GM18511 (cell line): Measurements from ENCODE around the gene LSG1.

ENCODE experiments used
- ATAC-seq: cut with Tn5 transposase; IDR thresholded peaks from one replicate; pipeline ENCODE4 v1.9.1; 2021; ENCODE audit warnings: mild to moderate bottlenecking, moderate library complexity; ENCODE audit not compliant: unreplicated experiment

LSG1 gene

DNA sequence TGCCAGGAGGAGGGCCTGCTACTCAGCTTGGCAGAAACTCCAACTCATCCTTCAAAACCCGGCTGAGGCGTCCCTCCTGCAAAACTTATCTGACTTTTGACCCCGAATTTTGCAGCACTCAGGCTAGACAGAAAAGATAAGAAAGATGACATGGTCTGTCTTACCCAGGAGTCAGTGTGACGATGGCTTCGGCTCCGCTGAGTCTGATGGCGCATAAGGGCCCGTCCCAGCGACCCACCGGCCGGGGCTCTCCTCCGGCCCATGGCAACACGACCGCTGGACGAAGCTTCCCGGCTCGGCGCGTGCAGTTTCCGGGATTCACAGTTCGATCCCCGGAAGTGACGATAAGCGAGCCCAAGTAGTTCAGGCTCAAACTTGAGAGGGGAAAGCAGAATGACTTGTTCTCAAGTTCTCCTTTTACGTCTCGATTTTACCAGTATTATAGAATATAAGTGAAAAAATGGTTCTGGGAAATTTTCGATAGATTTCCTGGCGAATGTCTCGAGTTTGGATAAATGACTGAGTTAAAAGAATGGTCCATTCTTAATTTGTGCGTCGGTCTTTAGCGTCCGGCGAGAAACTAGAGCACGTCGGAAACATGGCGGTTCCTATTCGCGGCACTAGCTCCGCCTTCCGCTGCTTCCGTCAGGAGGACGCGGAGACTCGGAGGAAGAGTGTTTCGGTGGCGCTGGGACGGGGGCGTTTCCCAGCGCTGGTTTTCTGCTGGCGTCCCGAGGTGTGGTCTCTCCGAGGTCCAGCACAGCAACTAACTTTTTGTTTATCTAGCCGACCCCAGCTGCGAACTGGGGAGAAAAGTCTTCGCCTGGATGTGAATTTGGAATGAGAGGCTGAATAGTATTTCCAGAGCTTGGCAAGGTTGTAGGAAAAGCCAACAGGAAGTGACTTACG lies at the start of gene LSG1:
TSS of gene LSG1 (minus strand) at position 292 of the 909 bp plus-strand sequence. CDS start at position 263, 29 bp downstream.
- ATAC-seq: peak; percentile 94

DNA sequence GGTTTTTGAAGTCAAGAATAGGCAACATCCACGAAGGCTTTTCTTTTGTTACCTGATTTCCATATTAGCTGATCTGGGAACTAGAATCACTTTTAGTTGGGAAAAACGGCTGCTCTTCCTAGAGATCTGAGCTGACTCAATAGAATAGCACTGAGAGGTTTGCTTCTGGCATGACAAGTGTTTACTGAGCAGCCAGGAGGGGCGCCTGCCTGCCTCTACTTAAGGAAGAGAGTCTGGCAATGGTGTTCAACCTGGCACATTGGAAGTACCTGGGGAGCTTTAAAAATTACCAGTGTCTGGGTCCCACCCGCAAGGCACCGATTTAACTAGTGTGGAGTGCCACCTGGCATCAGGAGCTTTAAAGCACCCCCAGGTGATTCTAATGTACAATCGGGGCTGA lies 48.1 kb upstream of the LSG1 start:
- ATAC-seq: no peak

GRCh38 chr3:194718079-194718478 lies 46.1 kb upstream of the LSG1 start:
- no peak for ATAC-seq

GRCh38 chr3:194715022-194715800 lies 43.2 kb upstream of the LSG1 start:
- no peak for ATAC-seq

GRCh38 chr3:194714564-194714963 lies 42.6 kb upstream of the LSG1 start:
- no peak for ATAC-seq

DNA sequence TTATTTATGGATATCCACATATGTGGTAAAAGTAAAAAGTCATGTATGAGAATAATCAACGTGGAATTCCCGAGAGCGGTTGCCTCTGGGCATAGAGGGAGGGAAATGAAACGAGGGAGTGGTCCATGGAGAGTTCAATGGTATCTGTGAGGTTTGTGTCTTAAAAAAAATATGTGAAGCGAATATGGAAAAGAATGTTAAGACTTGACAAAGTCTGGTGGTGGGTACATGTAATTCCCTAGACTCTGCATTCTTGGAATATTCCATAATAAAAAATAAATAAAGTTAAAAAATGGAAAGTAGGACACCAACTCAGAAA lies 42.1 kb upstream of the LSG1 start:
- no peak for ATAC-seq

DNA sequence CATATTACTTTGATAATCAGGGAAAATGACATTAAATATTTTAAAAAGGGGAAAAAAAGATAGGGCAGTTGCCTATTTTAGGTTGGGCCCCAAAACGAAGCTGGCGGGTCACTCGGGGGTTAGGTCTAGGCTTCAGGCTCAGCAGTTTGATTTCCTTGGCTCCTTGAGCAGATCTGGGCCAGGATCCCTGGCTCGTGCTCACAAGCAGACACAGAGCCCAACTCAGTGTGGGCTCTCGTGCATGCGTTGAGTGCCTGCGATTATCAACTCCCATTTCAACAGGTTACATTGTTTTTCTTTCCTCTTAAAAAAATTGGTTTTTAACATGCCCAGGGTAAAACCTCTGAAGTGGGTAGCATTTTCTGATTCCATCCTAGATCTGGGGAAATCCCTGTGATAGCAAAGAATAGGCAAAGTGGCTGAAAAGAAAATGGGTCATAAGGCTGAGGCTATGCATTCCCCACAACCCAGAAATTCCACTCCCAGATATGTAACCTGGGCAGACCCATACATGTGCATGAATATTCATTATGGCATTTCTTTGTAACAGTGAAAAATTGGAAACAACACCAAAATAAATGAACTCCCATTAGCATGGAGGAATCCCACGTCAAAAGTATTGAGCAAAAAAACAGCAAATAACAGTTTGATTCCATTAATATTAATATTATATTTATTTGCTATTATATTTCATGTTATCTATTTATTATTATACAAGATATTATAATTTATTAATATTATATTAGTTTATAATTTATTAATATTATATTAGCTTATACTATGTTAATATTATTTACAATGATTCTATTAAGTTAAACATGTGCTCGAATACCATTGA lies 41.5 kb upstream of the LSG1 start:
- no peak for ATAC-seq

- no peak for ATAC-seq
Observed at GRCh38 chr3:194711913-194712312, 39.9 kb upstream of the LSG1 start.

GRCh38 chr3:194711286-194711685 lies 39.3 kb upstream of the LSG1 start:
- ATAC-seq: no peak

DNA sequence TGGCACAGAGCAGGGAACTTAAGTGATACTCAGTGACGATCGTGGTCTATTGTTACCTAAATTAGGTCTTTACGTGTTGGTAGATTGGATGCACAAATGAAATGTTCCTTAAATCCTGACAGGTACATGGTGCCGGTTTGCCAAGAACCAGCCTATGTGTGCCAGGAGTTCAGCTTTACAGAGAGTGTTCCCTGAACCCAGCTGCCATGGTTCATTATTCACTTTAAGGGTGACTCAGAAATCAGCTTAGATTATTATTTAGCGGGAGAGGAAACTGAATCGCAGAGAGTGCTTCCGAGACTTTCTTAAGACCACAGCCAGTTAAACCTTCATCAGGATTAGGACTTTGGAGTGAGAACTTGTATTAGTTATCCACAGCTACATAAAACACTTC lies 35.2 kb upstream of the LSG1 start:
- no peak for ATAC-seq

DNA sequence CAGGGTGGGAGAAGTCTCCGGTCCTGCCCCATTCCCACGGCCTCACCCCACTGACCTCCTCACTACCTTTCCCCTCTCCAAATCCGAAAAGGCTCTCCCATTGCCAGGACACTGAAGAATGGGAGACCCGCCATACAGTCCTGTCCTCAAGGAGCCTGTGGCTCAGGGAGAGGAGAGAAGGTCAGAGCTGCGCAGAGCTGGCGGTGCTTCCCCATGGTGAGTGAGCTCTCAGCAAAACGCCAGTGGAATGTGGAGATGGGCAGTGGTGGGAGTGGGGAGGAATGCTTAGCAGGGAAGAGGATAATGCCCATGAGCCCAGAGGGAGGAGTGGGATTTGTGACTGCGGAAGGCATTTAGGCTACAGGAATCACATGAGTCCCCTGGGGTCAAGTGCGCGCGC lies 33.8 kb upstream of the LSG1 start:
- no peak for ATAC-seq

GRCh38 chr3:194705227-194705626 lies 33.2 kb upstream of the LSG1 start:
- ATAC-seq: no peak

DNA sequence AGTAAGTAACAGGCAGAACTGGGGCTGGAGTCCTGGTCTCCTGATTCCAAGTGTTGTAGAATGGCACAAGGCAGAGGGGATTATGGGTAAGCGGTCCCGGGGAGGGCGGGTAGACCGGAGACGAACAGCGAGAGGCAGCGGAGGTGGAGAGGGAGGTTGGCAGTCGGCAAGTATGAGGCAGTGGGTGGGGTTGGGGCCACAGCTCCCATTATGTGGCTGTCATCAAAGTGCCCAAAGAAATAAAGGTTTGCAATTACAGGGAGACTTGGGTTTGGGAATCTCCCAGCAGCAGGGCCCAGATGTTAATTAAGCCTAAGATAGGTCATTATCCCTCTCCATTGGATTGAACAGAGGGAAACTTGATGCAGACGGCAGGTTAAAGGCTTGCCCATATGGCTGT lies 30.6 kb upstream of the LSG1 start:
- no peak for ATAC-seq

GRCh38 chr3:194696702-194697101 lies 24.7 kb upstream of the LSG1 start:
- ATAC-seq: no peak

DNA sequence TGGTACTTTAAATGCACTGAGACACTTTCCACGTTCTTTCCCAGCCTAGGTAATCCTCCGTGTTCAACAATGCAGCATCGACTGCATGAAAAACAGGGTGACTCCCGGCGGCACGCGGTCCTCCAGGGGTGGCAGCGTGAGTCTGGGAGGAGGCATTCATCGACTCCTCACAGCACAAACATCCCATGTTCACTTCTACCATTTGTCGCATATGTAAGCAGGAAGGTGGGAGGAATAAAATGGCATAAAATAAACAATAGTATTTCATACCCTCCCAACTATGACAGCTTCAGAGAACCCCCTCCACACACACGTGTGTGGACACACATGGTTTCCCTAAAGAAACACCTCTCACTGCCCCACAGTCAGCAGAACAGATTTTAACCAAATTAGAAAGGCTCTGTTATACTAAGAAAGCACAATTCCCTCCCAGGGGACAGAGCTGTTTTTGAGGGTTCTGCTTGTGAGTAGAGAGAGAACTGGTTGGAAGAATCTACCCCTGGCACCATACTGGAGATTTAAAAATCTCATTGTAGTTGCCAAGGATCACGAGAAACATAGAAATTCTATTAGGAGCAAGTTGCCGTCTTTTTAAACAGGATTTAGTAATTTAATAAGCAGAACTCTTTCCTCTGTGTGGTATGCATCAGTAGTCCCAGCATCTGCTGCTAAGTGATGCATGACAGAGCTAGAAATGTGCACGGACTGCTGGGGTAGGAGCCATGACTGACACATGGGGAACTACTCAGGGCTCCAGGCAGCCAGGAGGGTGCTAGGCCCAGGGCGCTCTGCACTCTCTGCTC lies 19.7 kb upstream of the LSG1 start:
- ATAC-seq: peak; percentile 75

DNA sequence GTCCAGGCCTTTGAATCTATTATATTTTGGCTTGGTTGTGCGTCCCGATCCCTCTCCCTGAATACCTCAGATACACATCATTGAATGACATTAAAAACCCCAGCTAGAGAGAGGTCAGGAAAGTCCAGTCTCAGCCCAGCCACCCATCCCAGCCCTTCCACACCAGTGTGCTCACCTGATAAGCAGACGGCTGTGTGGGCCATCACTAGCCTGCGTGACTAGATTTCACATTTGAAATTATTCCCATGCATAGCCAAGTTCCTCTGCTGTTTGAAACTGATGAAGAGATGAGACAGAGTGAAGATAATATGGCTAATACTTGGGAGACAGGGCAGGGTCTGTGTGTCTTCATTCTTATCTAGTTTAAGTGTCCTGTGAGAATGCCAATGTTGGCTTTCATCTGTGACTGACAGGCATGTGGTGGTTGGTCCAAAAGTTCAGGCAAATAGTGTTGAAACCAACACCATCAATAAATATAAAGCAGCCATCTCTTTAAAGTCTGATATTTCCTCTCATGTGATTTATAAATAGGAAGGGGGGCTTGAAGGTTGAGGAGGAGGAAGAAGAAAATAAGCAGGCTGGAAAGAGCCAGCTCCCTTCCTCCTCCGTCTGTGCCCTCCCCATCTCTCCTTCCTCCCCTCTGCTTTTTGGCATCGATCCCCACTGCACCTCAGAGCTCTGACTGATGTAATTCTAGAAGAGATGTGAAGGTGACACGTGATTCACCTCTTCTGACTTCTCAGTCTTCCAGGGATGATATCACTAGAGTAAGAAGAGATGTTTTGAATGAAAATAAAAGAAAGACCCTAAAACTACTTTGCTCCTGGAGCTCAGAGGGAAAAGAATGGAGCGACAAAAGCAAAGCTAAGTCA lies 18.7 kb upstream of the LSG1 start:
- no peak for ATAC-seq

GRCh38 chr3:194689493-194689944 lies 17.5 kb upstream of the LSG1 start:
- ATAC-seq: no peak

GRCh38 chr3:194688946-194689345 lies 17.0 kb upstream of the LSG1 start:
- ATAC-seq: no peak

DNA sequence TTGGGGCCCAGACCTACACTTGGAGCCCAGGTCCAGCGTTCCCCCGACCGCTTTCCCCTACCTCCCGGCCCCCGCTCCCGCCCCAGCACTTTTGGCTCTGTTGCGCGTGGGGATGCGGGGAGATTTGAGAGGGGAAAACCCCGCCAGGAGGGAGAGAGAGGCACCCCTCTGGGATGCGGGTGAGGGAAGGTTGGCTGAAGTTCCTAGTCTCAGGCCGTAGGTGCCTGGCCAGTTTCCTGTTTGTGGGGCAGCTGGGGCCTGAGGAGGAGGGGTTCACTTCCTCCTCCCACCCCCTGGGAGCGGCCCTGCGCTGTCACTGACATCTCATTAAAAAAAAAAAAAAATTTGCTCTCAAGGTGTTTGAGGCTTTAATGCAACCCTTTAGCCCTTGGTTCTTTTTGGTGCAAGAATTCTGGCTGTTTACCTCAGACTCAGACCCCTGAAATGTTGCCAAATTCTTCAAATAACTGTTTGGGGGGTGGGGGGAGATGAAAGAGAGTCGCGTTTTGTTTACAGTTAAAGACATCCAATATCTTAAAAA lies 16.3 kb upstream of the LSG1 start:
- ATAC-seq: peak; percentile 33
